ENCODE results near the gene CDK5RAP2.

CDK5RAP2 gene

DNA sequence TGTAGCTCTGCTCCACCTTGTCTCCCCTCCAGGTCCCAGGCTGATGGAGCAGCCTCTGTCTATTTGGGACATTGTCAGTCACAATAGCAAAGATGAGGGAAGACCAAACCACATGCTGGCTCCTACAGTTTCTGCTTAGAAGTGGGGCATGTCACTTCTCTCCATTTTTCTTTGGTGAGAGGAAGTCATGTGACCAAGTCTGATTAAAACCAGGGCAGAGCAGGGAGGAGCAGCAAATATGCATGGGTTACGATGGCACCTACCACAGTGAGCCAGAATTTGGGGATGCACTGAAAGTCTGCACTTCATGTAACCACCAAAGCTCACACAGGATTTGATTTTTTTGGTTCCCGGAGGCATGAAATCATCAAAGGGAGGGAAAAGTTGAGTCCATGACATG lies 234.6 kb downstream of the CDK5RAP2 start:
- H3K36me3 ChIP-seq (ENCODE audit: control insufficient read depth, insufficient read depth, low read length): no peaks in the 10 kb centered on the region
- H3K9ac ChIP-seq (ENCODE audit: low read length): no peak overlapping the region
- peaks cover 6% of the 10 kb centered on the region for H3K4me1 ChIP-seq (ENCODE audit: control insufficient read depth, insufficient read depth, low read length)
- H3K27me3 ChIP-seq (ENCODE audit: control insufficient read depth, insufficient read depth, low read length): no peaks in the 10 kb centered on the region
- no peak overlapping the region for H3K27ac ChIP-seq (ENCODE audit: low read depth, low read length)
- no peak overlapping the region for H3K4me3 ChIP-seq (ENCODE audit: low read depth, low read length)
- H3K9me3 ChIP-seq (ENCODE audit: control insufficient read depth, insufficient read depth, low read depth, low read length): no peaks in the 10 kb centered on the region

DNA sequence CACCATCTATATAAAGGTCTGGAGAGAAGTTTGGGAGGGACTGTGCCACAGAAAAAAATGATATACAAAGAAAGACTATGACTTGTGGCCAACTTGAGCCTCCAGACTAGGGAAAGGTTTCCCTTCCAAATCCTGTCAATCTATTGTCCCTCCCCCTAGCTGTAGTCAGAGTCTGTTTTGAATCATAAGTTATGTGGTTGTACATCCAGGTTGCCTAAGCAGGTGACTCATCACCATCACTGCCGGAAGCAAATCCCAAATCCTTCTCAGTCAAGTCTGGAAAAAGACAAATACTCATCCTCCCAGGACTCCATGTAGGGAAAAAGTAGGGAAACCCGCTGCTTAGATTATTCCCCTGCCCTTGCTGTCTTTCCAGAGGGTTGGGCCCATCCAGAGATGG lies 235.7 kb downstream of the CDK5RAP2 start:
- no peaks in the 10 kb centered on the region for H3K36me3 ChIP-seq (ENCODE audit: control insufficient read depth, insufficient read depth, low read length)
- no peak overlapping the region for H3K27ac ChIP-seq (ENCODE audit: low read depth, low read length)

DNA sequence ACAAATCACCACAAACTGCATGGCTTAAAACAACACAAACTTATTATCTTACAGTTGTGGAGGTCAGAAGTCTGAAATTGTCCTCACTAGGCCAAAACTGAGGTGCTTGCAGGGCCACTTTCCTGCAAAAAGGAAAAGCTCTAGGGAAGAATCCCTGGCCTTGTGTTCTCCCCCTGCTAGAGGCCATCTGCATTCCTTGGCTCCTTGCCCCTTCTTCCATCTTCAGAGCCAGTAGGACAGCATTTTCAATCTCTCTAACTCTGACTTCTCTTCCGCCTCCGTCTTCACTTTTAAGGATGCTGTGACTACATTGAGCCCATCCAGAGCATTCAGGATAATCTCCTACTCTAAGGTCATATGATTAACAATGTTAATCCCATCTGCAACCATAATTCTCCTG lies 236.6 kb downstream of the CDK5RAP2 start:
- H3K9me3 ChIP-seq (ENCODE audit: control insufficient read depth, insufficient read depth, low read depth, low read length): no peaks in the 10 kb centered on the region
- no peak overlapping the region for H3K27ac ChIP-seq (ENCODE audit: low read depth, low read length)
- no peaks in the 10 kb centered on the region for H3K4me1 ChIP-seq (ENCODE audit: control insufficient read depth, insufficient read depth, low read length)
- H3K4me3 ChIP-seq (ENCODE audit: low read depth, low read length): no peak overlapping the region
- H3K9ac ChIP-seq (ENCODE audit: low read length): no peak overlapping the region
- H3K27me3 ChIP-seq (ENCODE audit: control insufficient read depth, insufficient read depth, low read length): no peaks in the 10 kb centered on the region
- H3K36me3 ChIP-seq (ENCODE audit: control insufficient read depth, insufficient read depth, low read length): no peaks in the 10 kb centered on the region

More for the DNA sequence above, 235.7 kb downstream of the CDK5RAP2 start:
- H3K27me3 ChIP-seq (ENCODE audit: control insufficient read depth, insufficient read depth, low read length): no peaks in the 10 kb centered on the region
- no peak overlapping the region for H3K9ac ChIP-seq (ENCODE audit: low read length)
- peaks cover 3% of the 10 kb centered on the region for H3K4me1 ChIP-seq (ENCODE audit: control insufficient read depth, insufficient read depth, low read length)
- no peak overlapping the region for H3K4me3 ChIP-seq (ENCODE audit: low read depth, low read length)
- no peaks in the 10 kb centered on the region for H3K9me3 ChIP-seq (ENCODE audit: control insufficient read depth, insufficient read depth, low read depth, low read length)

All from HUES6 (cell line).